PC-9 (cell line): ENCODE measurements around the gene ASIC5.

Source experiments
- CTCF ChIP-seq: fragments of 200-600 bp; sonication (generic); conservative IDR thresholded peaks from 2 replicates; pipeline ENCODE4 v1.6.1; 2017; ENCODE audit warnings: mixed run types, antibody characterized with exemption, mild to moderate bottlenecking, moderate library complexity
- EZH2 ChIP-seq: fragments of 200-600 bp; sonication (generic); IDR thresholded peaks from 2 replicates; pipeline ENCODE4 v1.8.0; 2017; ENCODE audit warnings: antibody characterized with exemption, low read depth

- TF ChIP-seq CTCF (no peak), EZH2 (no peak)
These were observed 71.4 kb downstream of the ASIC5 start for GRCh38 chr4:155794589-155795236.
